GM18520 (cell line): Measurements from ENCODE around the gene LUZP2.

Experiments used
- ATAC-seq: cut with Tn5 transposase; IDR thresholded peaks from one replicate; pipeline ENCODE4 v1.9.1; 2021; ENCODE audit not compliant: unreplicated experiment

Gene LUZP2

GRCh38 chr11:24560324-24560723 lies 63.5 kb downstream of the LUZP2 start:
- no peak for ATAC-seq

GRCh38 chr11:24567380-24567779 lies 70.5 kb downstream of the LUZP2 start:
- ATAC-seq: no peak

- no peak for ATAC-seq
These were observed 75.5 kb downstream of the LUZP2 start for GRCh38 chr11:24572376-24572775.

- no peak for ATAC-seq
These were observed 77.6 kb downstream of the LUZP2 start for GRCh38 chr11:24574461-24574860.

GRCh38 chr11:24575392-24575791 lies 78.5 kb downstream of the LUZP2 start:
- ATAC-seq: no peak

- no peak for ATAC-seq
These were observed 88.3 kb downstream of the LUZP2 start for GRCh38 chr11:24585192-24585591.

- ATAC-seq: no peak
These were observed 90.8 kb downstream of the LUZP2 start for GRCh38 chr11:24587635-24588034.

- no peak for ATAC-seq
These were observed 91.2 kb downstream of the LUZP2 start for GRCh38 chr11:24588081-24588480.

- no peak for ATAC-seq
These were observed 92.2 kb downstream of the LUZP2 start for GRCh38 chr11:24589064-24589463.

GRCh38 chr11:24591283-24591682 lies 94.4 kb downstream of the LUZP2 start:
- ATAC-seq: no peak

- ATAC-seq: no peak
These were observed 95.5 kb downstream of the LUZP2 start for GRCh38 chr11:24592360-24592759.

- ATAC-seq: no peak
These were observed 96.5 kb downstream of the LUZP2 start for GRCh38 chr11:24593332-24593731.

GRCh38 chr11:24594401-24594800 lies 97.5 kb downstream of the LUZP2 start:
- ATAC-seq: no peak

- no peak for ATAC-seq
These were observed 101.8 kb downstream of the LUZP2 start for GRCh38 chr11:24598641-24599040.

GRCh38 chr11:24609192-24610119 lies 112.6 kb downstream of the LUZP2 start:
- ATAC-seq: no peak

- no peak for ATAC-seq
These were observed 118.8 kb downstream of the LUZP2 start for GRCh38 chr11:24615451-24616160.

GRCh38 chr11:24617856-24618255 lies 121.0 kb downstream of the LUZP2 start:
- no peak for ATAC-seq

- no peak for ATAC-seq
These were observed 123.0 kb downstream of the LUZP2 start for GRCh38 chr11:24619900-24620299.

- ATAC-seq: no peak
These were observed 125.4 kb downstream of the LUZP2 start for GRCh38 chr11:24622262-24622661.

- no peak for ATAC-seq
These were observed 126.3 kb downstream of the LUZP2 start for GRCh38 chr11:24623121-24623520.

GRCh38 chr11:24624432-24624831 lies 127.6 kb downstream of the LUZP2 start:
- ATAC-seq: no peak

GRCh38 chr11:24625975-24626374 lies 129.1 kb downstream of the LUZP2 start:
- ATAC-seq: no peak
